GM19043 (cell line): ENCODE results near the gene SRCIN1.
"Not testable (repeated sequence)": the region's sequence is repeated elsewhere in the genome, so short reads cannot be mapped to it uniquely, and the experiment has no call there.

ENCODE experiments used
- ATAC-seq: cut with Tn5 transposase; IDR thresholded peaks from one replicate; pipeline ENCODE4 v1.9.1; 2021; ENCODE audit warnings: low read depth; ENCODE audit not compliant: unreplicated experiment

The SRCIN1 gene

GRCh38 chr17:38512473-38513058 is 93.2 kb downstream of the SRCIN1 start:
- ATAC-seq, result no peak

GRCh38 chr17:38511150-38512108 is 94.3 kb downstream of the SRCIN1 start:
- ATAC-seq, result no peak

GRCh38 chr17:38510421-38511149 is 95.2 kb downstream of the SRCIN1 start:
- no peak for ATAC-seq

GRCh38 chr17:38509772-38510420 is 95.9 kb downstream of the SRCIN1 start:
- no peak for ATAC-seq

- no peak for ATAC-seq
Measured at GRCh38 chr17:38508954-38509771, 96.6 kb downstream of the SRCIN1 start.

GRCh38 chr17:38508570-38508950 is 97.2 kb downstream of the SRCIN1 start:
- no peak for ATAC-seq

GRCh38 chr17:38507921-38508569 is 97.7 kb downstream of the SRCIN1 start:
- ATAC-seq, result no peak

- ATAC-seq, result no peak
Measured at GRCh38 chr17:38507436-38507835, 98.3 kb downstream of the SRCIN1 start.

GRCh38 chr17:38504216-38504615 is 101.5 kb downstream of the SRCIN1 start:
- no peak for ATAC-seq

GRCh38 chr17:38503286-38503913 is 102.4 kb downstream of the SRCIN1 start:
- not testable (repeated sequence) for ATAC-seq

GRCh38 chr17:38501718-38502117 is 104.0 kb downstream of the SRCIN1 start:
- ATAC-seq, result not testable (repeated sequence)

GRCh38 chr17:38499230-38499629 is 106.5 kb downstream of the SRCIN1 start:
- ATAC-seq, result not testable (repeated sequence)

- ATAC-seq, result no peak
Measured at GRCh38 chr17:38498353-38498752, 107.4 kb downstream of the SRCIN1 start.

GRCh38 chr17:38497656-38498055 is 108.1 kb downstream of the SRCIN1 start:
- ATAC-seq, result not testable (repeated sequence)

GRCh38 chr17:38494152-38494551 is 111.6 kb downstream of the SRCIN1 start:
- not testable (repeated sequence) for ATAC-seq

GRCh38 chr17:38492067-38493040 is 113.4 kb downstream of the SRCIN1 start:
- not testable (repeated sequence) for ATAC-seq

- not testable (repeated sequence) for ATAC-seq
Measured at GRCh38 chr17:38491346-38492066, 114.2 kb downstream of the SRCIN1 start.
